VCaP (cell line): ENCODE results near the gene MYMK.
A peak's percentile ranks its signal among the peaks of the same experiment; 100 is the strongest.

Source experiments
- H3K27ac ChIP-seq: fragments of 450-650 bp; 2 replicates; pipeline ENCODE4 v1.5.1; 2017
- TF ChIP-seq, protein P1 (sequence below): fragments of 450-650 bp; conservative IDR thresholded peaks from 2 replicates; pipeline ENCODE4 v1.5.1; 2017; ENCODE audit warnings: mild to moderate bottlenecking, moderate library complexity

MYMK gene

DNA sequence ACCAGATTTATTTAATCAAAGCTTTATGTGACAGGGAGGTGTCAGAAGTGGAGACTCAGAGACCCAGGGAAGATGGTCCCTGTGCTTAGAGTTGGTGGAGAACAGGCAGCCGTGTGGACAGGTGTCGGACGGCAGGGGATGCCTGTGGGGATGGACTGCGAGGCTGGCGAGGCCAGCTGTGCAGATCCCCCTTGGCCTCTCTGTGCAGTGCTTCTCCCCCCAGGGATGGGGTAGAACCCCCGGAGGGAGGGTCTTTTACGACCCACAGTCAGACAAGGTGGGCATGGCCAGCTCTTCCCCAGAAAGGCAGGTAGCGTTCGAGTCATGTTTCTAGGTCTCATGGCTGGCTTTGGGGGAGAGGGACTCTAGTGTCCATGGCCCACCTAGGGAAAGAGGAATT lies 41.1 kb downstream of the MYMK start:
- H3K27ac ChIP-seq = peak overlapping the region; percentile 90; the same call in 1 of the 2 replicates
- TF ChIP-seq, protein P1, sequence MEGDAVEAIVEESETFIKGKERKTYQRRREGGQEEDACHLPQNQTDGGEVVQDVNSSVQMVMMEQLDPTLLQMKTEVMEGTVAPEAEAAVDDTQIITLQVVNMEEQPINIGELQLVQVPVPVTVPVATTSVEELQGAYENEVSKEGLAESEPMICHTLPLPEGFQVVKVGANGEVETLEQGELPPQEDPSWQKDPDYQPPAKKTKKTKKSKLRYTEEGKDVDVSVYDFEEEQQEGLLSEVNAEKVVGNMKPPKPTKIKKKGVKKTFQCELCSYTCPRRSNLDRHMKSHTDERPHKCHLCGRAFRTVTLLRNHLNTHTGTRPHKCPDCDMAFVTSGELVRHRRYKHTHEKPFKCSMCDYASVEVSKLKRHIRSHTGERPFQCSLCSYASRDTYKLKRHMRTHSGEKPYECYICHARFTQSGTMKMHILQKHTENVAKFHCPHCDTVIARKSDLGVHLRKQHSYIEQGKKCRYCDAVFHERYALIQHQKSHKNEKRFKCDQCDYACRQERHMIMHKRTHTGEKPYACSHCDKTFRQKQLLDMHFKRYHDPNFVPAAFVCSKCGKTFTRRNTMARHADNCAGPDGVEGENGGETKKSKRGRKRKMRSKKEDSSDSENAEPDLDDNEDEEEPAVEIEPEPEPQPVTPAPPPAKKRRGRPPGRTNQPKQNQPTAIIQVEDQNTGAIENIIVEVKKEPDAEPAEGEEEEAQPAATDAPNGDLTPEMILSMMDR = no peak

DNA sequence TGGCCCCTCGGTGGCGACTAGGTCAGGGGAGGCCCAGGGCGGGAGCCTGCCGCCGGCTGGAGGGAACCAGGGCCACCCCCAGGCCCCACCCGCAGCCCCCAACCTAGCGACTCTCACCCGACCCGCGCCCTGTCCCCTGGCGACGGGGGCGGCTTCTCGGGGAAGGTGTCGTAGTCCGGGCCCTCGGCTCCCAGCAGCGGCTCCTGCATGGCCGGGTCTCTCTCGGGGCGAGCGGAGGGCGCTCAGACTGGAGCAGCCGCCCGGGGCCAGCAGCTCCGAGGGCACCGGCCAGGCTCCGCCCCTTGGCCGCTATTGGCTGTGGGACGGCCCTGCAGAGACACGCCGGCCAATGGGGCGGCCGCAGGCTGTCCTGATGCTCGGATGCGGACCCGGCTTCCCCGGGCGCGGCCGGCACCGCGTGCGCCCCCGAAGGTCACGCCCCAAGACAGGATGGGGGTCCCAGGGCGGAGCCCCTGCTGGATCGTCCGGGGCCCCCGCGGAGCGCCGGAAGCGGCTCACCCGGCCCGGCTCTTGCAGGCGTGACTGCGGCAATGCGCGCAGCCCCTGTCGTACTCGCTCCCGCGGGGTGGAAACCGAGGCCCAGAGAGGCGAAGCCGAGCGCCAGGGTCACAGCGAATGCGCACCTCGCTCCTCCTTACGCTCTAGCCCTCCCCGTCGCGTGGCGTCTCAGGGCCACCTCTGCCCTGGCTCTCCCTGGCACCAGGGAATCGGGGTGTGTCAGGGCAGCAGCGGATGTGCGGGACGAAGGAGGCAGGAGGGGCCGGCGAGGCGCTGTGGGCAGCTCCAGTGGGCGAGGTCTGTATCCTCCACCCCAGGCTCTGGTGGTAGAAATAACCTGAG lies 45.7 kb downstream of the MYMK start, which contains the start of gene SLC2A6:
SLC2A6 (minus strand) TSS at position 249 of the 861 bp plus-strand sequence; CDS start at position 209, 40 bp downstream.
- TF ChIP-seq, protein P1 = no peak
- peak within 1 kb of the TSS; percentile 73; the same call in 1 of the 2 replicates for H3K27ac ChIP-seq

DNA sequence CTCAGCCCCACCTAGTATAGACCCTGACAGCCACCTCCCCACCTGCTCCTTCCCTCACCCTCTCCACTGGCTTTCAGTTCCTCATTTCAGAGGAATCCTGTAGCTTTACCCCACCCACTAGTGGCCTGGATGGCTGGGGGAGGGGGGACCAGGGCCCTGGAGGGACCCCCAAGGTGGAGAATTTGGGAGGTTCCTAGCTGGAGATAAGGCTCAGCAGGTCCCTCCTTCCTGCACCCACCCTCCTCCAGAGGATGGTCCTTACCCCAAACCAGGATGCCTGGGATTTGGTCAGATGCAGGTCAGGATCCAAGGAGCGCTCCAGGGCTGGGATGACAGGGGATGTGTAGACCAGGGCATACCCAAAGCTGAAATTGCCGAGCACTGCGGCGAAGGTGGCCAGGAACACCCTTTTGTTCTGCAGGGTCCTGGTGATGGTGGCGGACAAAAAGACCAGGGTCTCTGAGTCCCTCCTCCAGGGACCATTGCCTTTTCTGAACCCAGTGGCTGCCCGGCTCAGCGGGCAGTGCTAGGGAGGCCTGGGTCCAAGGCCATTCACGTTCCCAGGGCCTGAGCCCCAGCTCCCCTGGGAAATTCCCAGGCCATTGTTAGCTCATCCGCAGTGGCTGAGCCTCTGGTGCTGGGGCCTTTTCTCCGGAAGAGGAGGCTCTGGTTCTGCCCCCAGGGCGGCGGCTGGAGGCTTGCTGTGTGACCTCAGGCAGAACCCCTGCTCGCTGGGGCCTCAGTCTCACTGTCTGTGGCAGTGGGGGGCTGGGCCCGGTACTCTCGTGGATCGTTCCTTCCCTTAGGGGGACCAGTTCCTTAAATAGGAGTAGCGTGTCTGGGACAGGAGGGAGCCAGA lies 46.5 kb downstream of the MYMK start:
- TF ChIP-seq, protein P1 = no peak
- peak overlapping the region; percentile 73; the same call in 1 of the 2 replicates for H3K27ac ChIP-seq

DNA sequence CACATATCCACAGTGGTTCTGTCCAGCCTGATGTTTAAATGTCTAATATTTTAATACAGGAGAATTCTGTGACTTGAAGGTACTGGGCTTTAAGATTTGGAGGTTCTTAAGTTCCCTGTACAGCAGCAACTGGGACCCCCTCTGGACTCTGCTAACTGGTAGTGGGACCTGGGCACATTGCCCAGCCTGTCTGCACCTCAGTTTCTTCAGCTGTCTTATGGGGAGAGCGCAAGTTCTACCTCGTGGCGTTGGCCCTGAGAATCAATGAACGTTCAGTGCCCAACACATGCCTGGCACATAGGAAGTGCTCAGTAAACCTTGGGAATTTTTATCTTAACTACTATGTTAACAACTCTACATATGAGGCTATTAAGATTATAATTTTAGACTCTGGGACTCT lies 47.3 kb downstream of the MYMK start:
- no peak overlapping the region for H3K27ac ChIP-seq
- TF ChIP-seq, protein P1 = no peak

DNA sequence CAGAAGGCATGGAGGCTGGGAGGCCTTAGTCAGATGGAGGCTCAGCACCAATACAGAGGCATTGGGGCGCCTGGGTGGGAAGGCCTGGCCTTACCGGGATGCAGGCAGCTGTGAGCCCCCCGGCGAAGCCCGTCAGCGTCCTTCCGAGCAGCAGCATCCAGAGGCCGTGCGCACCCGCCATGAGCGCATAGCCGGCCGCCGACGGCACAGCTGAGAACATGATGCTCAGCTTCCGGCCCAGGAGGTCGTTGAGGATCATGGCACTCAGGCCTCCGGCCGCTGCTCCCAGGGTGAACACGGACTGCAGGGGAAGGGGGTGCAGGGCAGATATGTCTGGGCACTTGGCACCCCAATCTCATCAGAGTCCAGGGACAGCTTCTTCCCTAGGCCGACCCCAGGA lies 47.8 kb downstream of the MYMK start:
- no peak overlapping the region for H3K27ac ChIP-seq
- TF ChIP-seq, protein P1 = no peak

DNA sequence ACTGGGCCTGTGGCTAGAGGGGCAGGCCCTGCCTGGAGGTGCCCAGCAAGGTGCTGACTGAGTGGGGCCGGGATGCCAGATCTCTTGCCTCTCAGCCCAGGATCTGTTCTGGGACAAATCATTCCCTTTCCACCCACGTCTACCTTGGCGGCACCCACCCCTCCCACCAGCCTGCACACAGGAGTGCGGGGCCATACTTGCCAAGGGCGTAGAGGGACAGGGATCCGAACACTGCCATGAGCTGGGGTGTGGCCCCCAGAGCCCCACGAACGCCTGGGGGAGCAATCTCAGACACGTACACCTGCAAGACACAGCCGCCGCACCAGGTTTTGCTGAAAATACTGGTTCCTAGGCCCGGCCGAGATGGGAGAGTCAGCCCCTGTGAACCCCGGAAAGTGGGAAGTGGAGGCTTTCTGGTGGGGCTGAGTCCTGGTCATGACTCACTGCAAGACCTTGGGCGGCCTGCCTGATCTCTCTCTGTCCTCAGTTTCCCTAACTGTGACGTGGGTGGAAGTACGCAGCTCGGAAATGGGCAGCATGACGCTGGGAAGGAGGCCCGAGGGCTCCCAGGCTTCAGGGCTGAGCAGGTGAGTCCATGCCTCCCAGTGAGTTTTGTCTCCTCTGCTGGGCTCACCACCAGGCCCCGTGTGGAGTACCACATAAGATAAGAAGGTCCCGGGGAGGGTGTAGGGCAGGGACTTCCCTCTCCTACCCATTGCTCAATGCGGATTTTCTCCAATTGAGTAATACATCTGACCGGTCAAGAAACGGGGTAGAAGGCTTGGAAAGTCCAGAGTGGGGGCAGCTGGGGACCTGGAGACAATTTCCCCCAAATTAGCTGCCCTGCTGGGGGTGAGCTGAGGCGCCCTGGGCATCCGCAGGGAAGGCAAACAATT lies 48.5 kb downstream of the MYMK start:
- H3K27ac ChIP-seq = no peak overlapping the region
- TF ChIP-seq, protein P1 = no peak
